ENCODE data around the gene RER1. TPM values are rescaled to one million over a fixed set of nuclear protein-coding genes. Genes with fewer than 3 reads are reported as not detected.

Gene RER1
- total RNA-seq, 1 donor from 2014 or later, result 61.3 TPM

- no peak overlapping the region for H3K4me3 ChIP-seq
- intact Hi-C loops (cut with DNase I), result no loop called here
- no peaks in the 10 kb centered on the region for H3K27me3 ChIP-seq
- TF ChIP-seq CTCF (IDR thresholded peaks at IDR 0.05), result no peak
- no peak for DNase-seq (ENCODE audit: low spot score in 2 of 2)
- no peak overlapping the region for H3K27ac ChIP-seq
- peaks cover 1 to 2% of the 10 kb centered on the region in 2 donors for H3K4me1 ChIP-seq
- no peaks in the 10 kb centered on the region for H3K9me3 ChIP-seq
- peaks cover 0 to 2% of the 10 kb centered on the region in 2 donors for H3K36me3 ChIP-seq
Measured at GRCh38 chr1:2376261-2376741, 15.3 kb upstream of the RER1 start.

- H3K27me3 ChIP-seq, result no peaks in the 10 kb centered on the region
- H3K4me3 ChIP-seq, result no peak overlapping the region
- H3K9me3 ChIP-seq, result no peaks in the 10 kb centered on the region
- no peak for TF ChIP-seq CTCF (IDR thresholded peaks at IDR 0.05)
- H3K36me3 ChIP-seq, result no peaks in the 10 kb centered on the region
- DNase-seq (ENCODE audit: low spot score in 2 of 2), result no peak
- peaks cover 9 to 10% of the 10 kb centered on the region in 2 donors for H3K4me1 ChIP-seq
- intact Hi-C loops (cut with DNase I), result no loop called here
- no peak overlapping the region for H3K27ac ChIP-seq
Measured at GRCh38 chr1:2376931-2377672, 14.5 kb upstream of the RER1 start.

GRCh38 chr1:2377751-2378440 is 13.7 kb upstream of the RER1 start:
- H3K4me1 ChIP-seq, result peaks cover 10 to 11% of the 10 kb centered on the region in 2 donors
- H3K9me3 ChIP-seq, result no peaks in the 10 kb centered on the region
- H3K27me3 ChIP-seq, result no peaks in the 10 kb centered on the region
- no peaks in the 10 kb centered on the region for H3K36me3 ChIP-seq
- TF ChIP-seq CTCF (IDR thresholded peaks at IDR 0.05), result no peak
- DNase-seq (ENCODE audit: low spot score in 2 of 2), result no peak
- H3K27ac ChIP-seq, result no peak overlapping the region
- no peak overlapping the region for H3K4me3 ChIP-seq
- intact Hi-C loops (cut with DNase I), result no loop called here

GRCh38 chr1:2378441-2378851 is 13.2 kb upstream of the RER1 start:
- H3K27me3 ChIP-seq, result no peaks in the 10 kb centered on the region
- DNase-seq (ENCODE audit: low spot score in 2 of 2), result no peak
- H3K4me3 ChIP-seq, result no peak overlapping the region
- peaks cover 10 to 11% of the 10 kb centered on the region in 2 donors for H3K4me1 ChIP-seq
- intact Hi-C loops (cut with DNase I), result no loop called here
- H3K36me3 ChIP-seq, result no peaks in the 10 kb centered on the region
- no peaks in the 10 kb centered on the region for H3K9me3 ChIP-seq
- no peak overlapping the region for H3K27ac ChIP-seq
- TF ChIP-seq CTCF (IDR thresholded peaks at IDR 0.05), result no peak

- Histone ChIP-seq H3K4me3 (no peak overlapping the region), H3K27me3 (no peaks in the 10 kb centered on the region), H3K9me3 (no peaks in the 10 kb centered on the region), H3K27ac (no peak overlapping the region), H3K36me3 (no peaks in the 10 kb centered on the region), H3K4me1 (peaks cover 10 to 11% of the 10 kb centered on the region in 2 donors)
- no peak for TF ChIP-seq CTCF (IDR thresholded peaks at IDR 0.05)
- intact Hi-C loops (cut with DNase I), result no loop called here
- no peak for DNase-seq (ENCODE audit: low spot score in 2 of 2)
Measured at GRCh38 chr1:2378956-2379732, 12.5 kb upstream of the RER1 start.
